ENCODE data around the gene CACFD1. TPM values are rescaled to one million over a fixed set of nuclear protein-coding genes. Genes with fewer than 3 reads are reported as not detected.

CACFD1 gene
- total RNA-seq, 1 experiment from 2014 or later = 22.5 TPM

DNA sequence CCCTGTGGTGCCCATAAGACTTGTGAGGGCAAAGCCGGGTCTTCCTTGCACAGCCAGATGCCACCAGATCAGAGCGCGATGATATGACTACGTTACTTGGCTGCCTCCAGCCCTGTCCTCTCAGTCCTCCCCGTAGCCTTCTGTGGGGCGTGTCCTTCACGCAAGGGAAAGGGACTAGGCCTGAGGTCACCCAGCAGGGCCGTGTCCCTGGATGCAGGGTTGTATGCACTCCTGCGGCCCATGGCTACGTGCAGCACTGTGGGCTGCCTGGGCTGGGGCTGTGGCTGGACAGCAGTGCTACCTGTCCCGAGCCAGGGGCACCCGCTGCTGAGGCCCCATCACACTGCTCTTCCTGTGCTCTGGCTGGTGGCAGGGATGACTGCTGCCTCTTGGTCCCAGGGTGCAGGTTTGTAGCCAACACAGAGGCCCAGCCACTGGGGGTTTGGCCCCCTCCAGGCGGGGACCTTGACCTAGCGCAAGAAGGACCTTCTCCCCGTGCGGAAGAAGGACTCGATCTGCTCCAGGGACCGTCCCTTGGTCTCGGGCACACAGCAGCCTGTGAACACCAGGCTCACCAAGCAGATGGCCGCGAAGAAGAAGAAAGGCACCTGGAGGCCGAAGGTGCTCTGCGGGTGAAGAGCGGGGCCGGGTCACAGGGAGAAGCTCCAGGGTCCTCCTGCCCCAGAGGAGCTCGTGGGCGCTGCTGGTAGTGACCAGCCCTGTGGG lies 11.9 kb downstream of the CACFD1 start:
- ChIA-PET CTCF (interaction anchor here (0.7 to 1.8 kb wide), 3 partner anchors 11 to 17 kb away, joined by 3 to 7 read pairs (median 3); partner anchors contain the start of gene CACFD1), POLR2A (interaction anchor here (1.0 kb wide), 2 partner anchors 10 to 12 kb away, joined by 3 to 4 read pairs; partner anchors contain the start of gene CACFD1)
- ATAC-seq = no peak
- Mint-ChIP-seq H3K27ac (no peak overlapping the region; the same call in 1 of the 2 replicates), H3K27me3 (ENCODE audit: low read depth) (no peaks in the 10 kb centered on the region), H3K9me3 (no peaks in the 10 kb centered on the region), H3K4me3 (no peak overlapping the region), H3K36me3 (peaks cover 3% of the 10 kb centered on the region; the same call in 1 of the 2 replicates), H3K4me1 (0 out of 2 replicates have a peak, but pooled peaks cover 2% of the 10 kb centered on the region)
- no peak for DNase-seq (ENCODE audit: low spot score)
- TF ChIP-seq, protein P1, sequence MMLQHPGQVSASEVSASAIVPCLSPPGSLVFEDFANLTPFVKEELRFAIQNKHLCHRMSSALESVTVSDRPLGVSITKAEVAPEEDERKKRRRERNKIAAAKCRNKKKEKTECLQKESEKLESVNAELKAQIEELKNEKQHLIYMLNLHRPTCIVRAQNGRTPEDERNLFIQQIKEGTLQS (CRISPR knock-in tag; conservative IDR thresholded peaks at IDR 0.05) = no peak
- TF ChIP-seq JUN (CRISPR knock-in tag; IDR thresholded peaks at IDR 0.05) (no peak), OVOL2 (CRISPR knock-in tag; IDR thresholded peaks at IDR 0.05; ENCODE audit: borderline replicate concordance) (no peak), GTF2I (CRISPR knock-in tag; conservative IDR thresholded peaks at IDR 0.05) (no peak), ZNF121 (CRISPR knock-in tag; IDR thresholded peaks at IDR 0.05) (no peak), FOXP1 (CRISPR knock-in tag; IDR thresholded peaks at IDR 0.05; ENCODE audit: borderline replicate concordance) (no peak), FOXK1 (CRISPR knock-in tag; IDR thresholded peaks at IDR 0.05) (no peak), ZNF317 (CRISPR knock-in tag; IDR thresholded peaks at IDR 0.05; ENCODE audit: borderline replicate concordance, low read depth) (no peak), TP53 (CRISPR knock-in tag; IDR thresholded peaks at IDR 0.05) (no peak), NFE2L1 (CRISPR knock-in tag; IDR thresholded peaks at IDR 0.05) (no peak)
- TF ChIP-seq, protein P2, sequence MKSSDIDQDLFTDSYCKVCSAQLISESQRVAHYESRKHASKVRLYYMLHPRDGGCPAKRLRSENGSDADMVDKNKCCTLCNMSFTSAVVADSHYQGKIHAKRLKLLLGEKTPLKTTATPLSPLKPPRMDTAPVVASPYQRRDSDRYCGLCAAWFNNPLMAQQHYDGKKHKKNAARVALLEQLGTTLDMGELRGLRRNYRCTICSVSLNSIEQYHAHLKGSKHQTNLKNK (CRISPR knock-in tag; IDR thresholded peaks at IDR 0.05) = no peak
- TF ChIP-seq, protein P3, sequence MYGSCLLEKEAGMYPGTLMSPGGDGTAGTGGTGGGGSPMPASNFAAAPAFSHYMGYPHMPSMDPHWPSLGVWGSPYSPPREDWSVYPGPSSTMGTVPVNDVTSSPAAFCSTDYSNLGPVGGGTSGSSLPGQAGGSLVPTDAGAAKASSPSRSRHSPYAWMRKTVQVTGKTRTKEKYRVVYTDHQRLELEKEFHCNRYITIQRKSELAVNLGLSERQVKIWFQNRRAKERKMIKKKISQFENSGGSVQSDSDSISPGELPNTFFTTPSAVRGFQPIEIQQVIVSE (CRISPR knock-in tag; IDR thresholded peaks at IDR 0.05; ENCODE audit: borderline replicate concordance) = no peak
- TF ChIP-seq, protein P4, sequence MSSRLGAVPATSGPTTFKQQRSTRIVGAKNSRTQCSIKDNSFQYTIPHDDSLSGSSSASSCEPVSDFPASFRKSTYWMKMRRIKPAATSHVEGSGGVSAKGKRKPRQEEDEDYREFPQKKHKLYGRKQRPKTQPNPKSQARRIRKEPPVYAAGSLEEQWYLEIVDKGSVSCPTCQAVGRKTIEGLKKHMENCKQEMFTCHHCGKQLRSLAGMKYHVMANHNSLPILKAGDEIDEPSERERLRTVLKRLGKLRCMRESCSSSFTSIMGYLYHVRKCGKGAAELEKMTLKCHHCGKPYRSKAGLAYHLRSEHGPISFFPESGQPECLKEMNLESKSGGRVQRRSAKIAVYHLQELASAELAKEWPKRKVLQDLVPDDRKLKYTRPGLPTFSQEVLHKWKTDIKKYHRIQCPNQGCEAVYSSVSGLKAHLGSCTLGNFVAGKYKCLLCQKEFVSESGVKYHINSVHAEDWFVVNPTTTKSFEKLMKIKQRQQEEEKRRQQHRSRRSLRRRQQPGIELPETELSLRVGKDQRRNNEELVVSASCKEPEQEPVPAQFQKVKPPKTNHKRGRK (CRISPR knock-in tag; IDR thresholded peaks at IDR 0.05; ENCODE audit: borderline replicate concordance) = no peak
- TF ChIP-seq, protein P5, sequence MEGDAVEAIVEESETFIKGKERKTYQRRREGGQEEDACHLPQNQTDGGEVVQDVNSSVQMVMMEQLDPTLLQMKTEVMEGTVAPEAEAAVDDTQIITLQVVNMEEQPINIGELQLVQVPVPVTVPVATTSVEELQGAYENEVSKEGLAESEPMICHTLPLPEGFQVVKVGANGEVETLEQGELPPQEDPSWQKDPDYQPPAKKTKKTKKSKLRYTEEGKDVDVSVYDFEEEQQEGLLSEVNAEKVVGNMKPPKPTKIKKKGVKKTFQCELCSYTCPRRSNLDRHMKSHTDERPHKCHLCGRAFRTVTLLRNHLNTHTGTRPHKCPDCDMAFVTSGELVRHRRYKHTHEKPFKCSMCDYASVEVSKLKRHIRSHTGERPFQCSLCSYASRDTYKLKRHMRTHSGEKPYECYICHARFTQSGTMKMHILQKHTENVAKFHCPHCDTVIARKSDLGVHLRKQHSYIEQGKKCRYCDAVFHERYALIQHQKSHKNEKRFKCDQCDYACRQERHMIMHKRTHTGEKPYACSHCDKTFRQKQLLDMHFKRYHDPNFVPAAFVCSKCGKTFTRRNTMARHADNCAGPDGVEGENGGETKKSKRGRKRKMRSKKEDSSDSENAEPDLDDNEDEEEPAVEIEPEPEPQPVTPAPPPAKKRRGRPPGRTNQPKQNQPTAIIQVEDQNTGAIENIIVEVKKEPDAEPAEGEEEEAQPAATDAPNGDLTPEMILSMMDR (IDR thresholded peaks at IDR 0.05) = no peak
- TF ChIP-seq, protein P6, sequence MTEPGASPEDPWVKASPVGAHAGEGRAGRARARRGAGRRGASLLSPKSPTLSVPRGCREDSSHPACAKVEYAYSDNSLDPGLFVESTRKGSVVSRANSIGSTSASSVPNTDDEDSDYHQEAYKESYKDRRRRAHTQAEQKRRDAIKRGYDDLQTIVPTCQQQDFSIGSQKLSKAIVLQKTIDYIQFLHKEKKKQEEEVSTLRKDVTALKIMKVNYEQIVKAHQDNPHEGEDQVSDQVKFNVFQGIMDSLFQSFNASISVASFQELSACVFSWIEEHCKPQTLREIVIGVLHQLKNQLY (CRISPR knock-in tag; IDR thresholded peaks at IDR 0.05) = no peak
- TF ChIP-seq, protein P7, sequence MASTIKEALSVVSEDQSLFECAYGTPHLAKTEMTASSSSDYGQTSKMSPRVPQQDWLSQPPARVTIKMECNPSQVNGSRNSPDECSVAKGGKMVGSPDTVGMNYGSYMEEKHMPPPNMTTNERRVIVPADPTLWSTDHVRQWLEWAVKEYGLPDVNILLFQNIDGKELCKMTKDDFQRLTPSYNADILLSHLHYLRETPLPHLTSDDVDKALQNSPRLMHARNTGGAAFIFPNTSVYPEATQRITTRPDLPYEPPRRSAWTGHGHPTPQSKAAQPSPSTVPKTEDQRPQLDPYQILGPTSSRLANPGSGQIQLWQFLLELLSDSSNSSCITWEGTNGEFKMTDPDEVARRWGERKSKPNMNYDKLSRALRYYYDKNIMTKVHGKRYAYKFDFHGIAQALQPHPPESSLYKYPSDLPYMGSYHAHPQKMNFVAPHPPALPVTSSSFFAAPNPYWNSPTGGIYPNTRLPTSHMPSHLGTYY (CRISPR knock-in tag; IDR thresholded peaks at IDR 0.05) = no peak
- TF ChIP-seq, protein P8, sequence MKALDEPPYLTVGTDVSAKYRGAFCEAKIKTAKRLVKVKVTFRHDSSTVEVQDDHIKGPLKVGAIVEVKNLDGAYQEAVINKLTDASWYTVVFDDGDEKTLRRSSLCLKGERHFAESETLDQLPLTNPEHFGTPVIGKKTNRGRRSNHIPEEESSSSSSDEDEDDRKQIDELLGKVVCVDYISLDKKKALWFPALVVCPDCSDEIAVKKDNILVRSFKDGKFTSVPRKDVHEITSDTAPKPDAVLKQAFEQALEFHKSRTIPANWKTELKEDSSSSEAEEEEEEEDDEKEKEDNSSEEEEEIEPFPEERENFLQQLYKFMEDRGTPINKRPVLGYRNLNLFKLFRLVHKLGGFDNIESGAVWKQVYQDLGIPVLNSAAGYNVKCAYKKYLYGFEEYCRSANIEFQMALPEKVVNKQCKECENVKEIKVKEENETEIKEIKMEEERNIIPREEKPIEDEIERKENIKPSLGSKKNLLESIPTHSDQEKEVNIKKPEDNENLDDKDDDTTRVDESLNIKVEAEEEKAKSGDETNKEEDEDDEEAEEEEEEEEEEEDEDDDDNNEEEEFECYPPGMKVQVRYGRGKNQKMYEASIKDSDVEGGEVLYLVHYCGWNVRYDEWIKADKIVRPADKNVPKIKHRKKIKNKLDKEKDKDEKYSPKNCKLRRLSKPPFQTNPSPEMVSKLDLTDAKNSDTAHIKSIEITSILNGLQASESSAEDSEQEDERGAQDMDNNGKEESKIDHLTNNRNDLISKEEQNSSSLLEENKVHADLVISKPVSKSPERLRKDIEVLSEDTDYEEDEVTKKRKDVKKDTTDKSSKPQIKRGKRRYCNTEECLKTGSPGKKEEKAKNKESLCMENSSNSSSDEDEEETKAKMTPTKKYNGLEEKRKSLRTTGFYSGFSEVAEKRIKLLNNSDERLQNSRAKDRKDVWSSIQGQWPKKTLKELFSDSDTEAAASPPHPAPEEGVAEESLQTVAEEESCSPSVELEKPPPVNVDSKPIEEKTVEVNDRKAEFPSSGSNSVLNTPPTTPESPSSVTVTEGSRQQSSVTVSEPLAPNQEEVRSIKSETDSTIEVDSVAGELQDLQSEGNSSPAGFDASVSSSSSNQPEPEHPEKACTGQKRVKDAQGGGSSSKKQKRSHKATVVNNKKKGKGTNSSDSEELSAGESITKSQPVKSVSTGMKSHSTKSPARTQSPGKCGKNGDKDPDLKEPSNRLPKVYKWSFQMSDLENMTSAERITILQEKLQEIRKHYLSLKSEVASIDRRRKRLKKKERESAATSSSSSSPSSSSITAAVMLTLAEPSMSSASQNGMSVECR (CRISPR knock-in tag; IDR thresholded peaks at IDR 0.05; ENCODE audit: borderline replicate concordance) = no peak

Data from WTC11 (cell line).